Stimulated activated naive CD8-positive, alpha-beta T cell treated with anti-CD3 and anti-CD28 coated beads, Interleukin-15, amount 100 ng/mL, for 72 hours (primary cell): ENCODE data around the gene CXADR.
A peak's percentile ranks its signal among the peaks of the same experiment; 100 is the strongest.

ENCODE experiments used
- ATAC-seq: fragments of 150-1000 bp; cut with Tn5 transposase; 2 replicates; pipeline ENCODE4 v1.10.0; 2021; ENCODE audit warnings: mild to moderate bottlenecking, moderate library complexity
- DNase-seq, 2 donors: peaks; one replicate each; pipeline ENCODE4 v3.0.0; 2021 to 2022
- H3K27ac Mint-ChIP-seq, 2 donors: one replicate each; pipeline ENCODE4 v1.8.0; 2022; ENCODE audit warnings: mild to moderate bottlenecking in 2 of 2, mixed read lengths in 2 of 2, moderate library complexity in 2 of 2
- H3K27me3 Mint-ChIP-seq: one replicate; pipeline ENCODE4 v1.8.0; 2022; ENCODE audit warnings: mixed read lengths
- H3K4me1 Mint-ChIP-seq: one replicate; pipeline ENCODE4 v1.8.0; 2022; ENCODE audit warnings: mild to moderate bottlenecking, mixed read lengths
- H3K4me3 Mint-ChIP-seq, 2 donors: one replicate each; pipeline ENCODE4 v1.8.0; 2022; ENCODE audit warnings: mild to moderate bottlenecking in 2 of 2, mixed read lengths in 2 of 2, moderate library complexity in 1 of 2
- H3K9me3 Mint-ChIP-seq, 2 donors: one replicate each; pipeline ENCODE4 v1.8.0; 2022; ENCODE audit warnings: mixed read lengths in 2 of 2

Gene CXADR

GRCh38 chr21:17640821-17641220 is 128.0 kb downstream of the CXADR start:
- Mint-ChIP-seq H3K27me3 (no peaks in the 10 kb centered on the region), H3K4me1 (peaks cover 6% of the 10 kb centered on the region), H3K9me3 (peaks cover 0 to 6% of the 10 kb centered on the region in 2 donors), H3K27ac (peak overlapping the region in 1 of 2 donors; percentile 59), H3K4me3 (no peak overlapping the region)
- DNase-seq (no peak), ATAC-seq (no peak)
